Stimulated activated CD8-positive, alpha-beta memory T cell treated with anti-CD3 and anti-CD28 coated beads, Interleukin-4, amount 100 ng/mL, for 48 hours (primary cell): ENCODE measurements around the gene DLX2.
A peak's percentile ranks its signal among the peaks of the same experiment; 100 is the strongest.

Source experiments
- DNase-seq: peaks from one replicate; pipeline ENCODE4 v3.0.0-alpha.2; 2020

DLX2 gene

GRCh38 chr2:172092716-172093415, 9.8 kb downstream of the DLX2 start:
- DNase-seq, result no peak

GRCh38 chr2:172091761-172092566, 10.7 kb downstream of the DLX2 start:
- DNase-seq, result no peak

- no peak for DNase-seq
Measured at GRCh38 chr2:172091000-172091641, 11.6 kb downstream of the DLX2 start.

GRCh38 chr2:172090044-172090961, 12.4 kb downstream of the DLX2 start:
- no peak for DNase-seq

- no peak for DNase-seq
Measured at GRCh38 chr2:172089633-172090032, 13.1 kb downstream of the DLX2 start.

- no peak for DNase-seq
Measured at GRCh38 chr2:172089005-172089504, 13.6 kb downstream of the DLX2 start.

GRCh38 chr2:172088245-172089004, 14.3 kb downstream of the DLX2 start:
- DNase-seq, result no peak

GRCh38 chr2:172087780-172088244, 14.9 kb downstream of the DLX2 start:
- no peak for DNase-seq

- DNase-seq, result no peak
Measured at GRCh38 chr2:172087207-172087779, 15.4 kb downstream of the DLX2 start.

- DNase-seq, result peak; percentile 67
Measured at GRCh38 chr2:172086241-172087206, 16.2 kb downstream of the DLX2 start.

GRCh38 chr2:172085460-172086159, 17.1 kb downstream of the DLX2 start, which contains the start of gene DLX1:
DLX1 (plus strand) TSS chr2:172085507; CDS start chr2:172085678, 171 bp downstream.
- no peak for DNase-seq

- DNase-seq, result peak; percentile 75
Measured at GRCh38 chr2:172084645-172085459, 17.8 kb downstream of the DLX2 start.

GRCh38 chr2:172084395-172084644, 18.4 kb downstream of the DLX2 start:
- no peak for DNase-seq

GRCh38 chr2:172083628-172084394, 18.9 kb downstream of the DLX2 start:
- no peak for DNase-seq

- no peak for DNase-seq
Measured at GRCh38 chr2:172082944-172083627, 19.6 kb downstream of the DLX2 start.

- no peak for DNase-seq
Measured at GRCh38 chr2:172082105-172082943, 20.4 kb downstream of the DLX2 start.
